ENCODE measurements around the gene RNF13. TPM values are rescaled to one million over a fixed set of nuclear protein-coding genes. Genes with fewer than 3 reads are reported as not detected.

RNF13 gene
- total RNA-seq, 1 experiment from 2014 or later = 28.9 TPM

DNA sequence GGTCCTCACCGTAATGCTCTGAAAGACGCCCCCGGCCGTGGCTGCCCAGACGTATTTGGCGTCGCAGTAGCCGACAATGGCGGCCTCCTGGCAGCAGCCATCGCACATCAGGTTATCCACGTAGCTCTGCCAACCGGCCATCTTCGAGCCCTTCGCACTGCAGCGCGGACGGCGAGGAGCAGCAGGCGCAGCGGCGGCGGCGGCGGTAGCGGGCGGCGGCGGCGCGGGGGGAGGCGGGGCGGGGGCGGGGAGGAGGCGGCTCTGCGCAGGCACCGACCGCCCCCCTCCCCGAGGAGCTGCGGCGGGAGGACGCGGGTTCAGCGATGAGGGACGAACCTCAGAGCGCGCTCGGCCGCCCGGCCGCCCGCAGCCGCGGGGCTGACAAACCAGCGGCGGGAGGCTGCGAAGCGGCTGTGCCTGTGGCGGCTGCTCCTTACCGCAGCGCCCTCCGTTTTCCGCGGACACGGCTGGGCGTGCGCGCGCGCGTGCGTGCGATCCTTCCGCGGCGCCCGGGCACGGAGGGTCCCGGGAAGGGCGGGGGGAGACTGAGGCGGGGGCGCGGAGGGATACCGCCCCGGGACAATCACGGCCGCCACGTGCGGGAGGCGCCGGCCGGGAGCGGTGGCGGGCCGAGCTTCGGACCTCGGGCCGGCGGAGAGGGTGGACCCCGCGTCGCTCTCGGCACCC is 157.8 kb downstream of the RNF13 start, which contains the start of gene PFN2 (continued):
- TF ChIP-seq, protein P1, sequence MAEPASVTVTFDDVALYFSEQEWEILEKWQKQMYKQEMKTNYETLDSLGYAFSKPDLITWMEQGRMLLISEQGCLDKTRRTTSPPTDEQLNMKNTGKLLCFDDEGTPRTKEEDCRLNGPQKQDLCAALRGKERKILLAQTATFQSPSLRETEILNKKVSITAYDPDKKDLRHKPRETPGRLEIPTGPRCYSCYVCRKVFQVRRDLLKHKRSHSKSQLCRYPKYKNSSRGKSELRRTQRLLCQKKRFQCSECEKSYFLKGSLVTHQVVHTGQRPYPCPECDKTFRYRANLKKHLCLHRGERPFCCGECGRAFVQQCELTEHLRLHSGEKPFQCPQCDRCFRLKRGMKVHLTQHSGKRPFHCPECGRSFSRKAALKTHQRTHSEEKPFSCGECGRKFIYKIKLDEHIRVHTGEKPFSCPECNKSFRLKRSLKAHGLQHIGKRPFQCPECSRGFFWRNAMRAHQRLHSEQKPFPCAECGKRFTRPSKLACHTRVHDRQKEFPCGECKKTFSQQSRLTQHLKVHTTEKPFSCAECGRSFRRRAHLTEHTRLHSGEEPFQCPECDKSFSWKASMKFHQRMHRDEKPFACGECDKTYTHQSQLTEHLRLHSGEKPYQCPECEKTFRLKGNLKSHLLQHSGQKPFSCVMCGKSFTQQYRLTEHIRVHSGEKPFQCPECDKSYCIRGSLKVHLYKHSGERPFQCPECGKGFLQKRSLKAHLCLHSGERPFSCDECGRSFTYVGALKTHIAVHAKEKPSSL (CRISPR knock-in tag; conservative IDR thresholded peaks at IDR 0.05) = no peak
- TF ChIP-seq SP1 (CRISPR knock-in tag; conservative IDR thresholded peaks at IDR 0.05) (peak; percentile 72; the same call in 1 of the 2 replicates), NR3C1 (CRISPR knock-in tag; conservative IDR thresholded peaks at IDR 0.05; ENCODE audit: low read depth) (no peak), ZNF532 (CRISPR knock-in tag; IDR thresholded peaks at IDR 0.05; ENCODE audit: borderline replicate concordance) (no peak), ETV6 (CRISPR knock-in tag; IDR thresholded peaks at IDR 0.05) (0 out of 2 replicates have a peak, but pooled peaks have one; percentile 37), ZNF138 (CRISPR knock-in tag; conservative IDR thresholded peaks at IDR 0.05) (no peak; the same call in 1 of the 2 replicates), TCF7 (CRISPR knock-in tag; IDR thresholded peaks at IDR 0.05; ENCODE audit: low read depth) (peak; percentile 62), NFE2L1 (CRISPR knock-in tag; IDR thresholded peaks at IDR 0.05) (peak; percentile 75), ELF4 (CRISPR knock-in tag; IDR thresholded peaks at IDR 0.05; ENCODE audit: low read depth) (peak; percentile 81; the same call in 1 of the 2 replicates), ZNF423 (CRISPR knock-in tag; IDR thresholded peaks at IDR 0.05) (no peak), CBFB (CRISPR knock-in tag; IDR thresholded peaks at IDR 0.05; ENCODE audit: low read depth) (0 out of 2 replicates have a peak, but pooled peaks have one; percentile 65), E2F4 (CRISPR knock-in tag; IDR thresholded peaks at IDR 0.05; ENCODE audit: borderline replicate concordance, low read depth) (peak; percentile 79; the same call in 1 of the 2 replicates), MAX (CRISPR knock-in tag; IDR thresholded peaks at IDR 0.05) (peak; percentile 73; the same call in 1 of the 2 replicates), GABPB1 (CRISPR knock-in tag; IDR thresholded peaks at IDR 0.05) (no peak; the same call in 1 of the 2 replicates), JUN (CRISPR knock-in tag; IDR thresholded peaks at IDR 0.05) (peak; percentile 63; the same call in 1 of the 2 replicates), ZNF317 (CRISPR knock-in tag; IDR thresholded peaks at IDR 0.05; ENCODE audit: borderline replicate concordance, low read depth) (peak; percentile 33; the same call in 1 of the 2 replicates), ZBTB21 (CRISPR knock-in tag; IDR thresholded peaks at IDR 0.05; ENCODE audit: borderline replicate concordance) (peak; percentile 65; the same call in 1 of the 2 replicates), CREM (CRISPR knock-in tag; IDR thresholded peaks at IDR 0.05) (no peak), ATF1 (CRISPR knock-in tag; IDR thresholded peaks at IDR 0.05) (peak; percentile 64; the same call in 1 of the 2 replicates), SMAD3 (CRISPR knock-in tag; IDR thresholded peaks at IDR 0.05; ENCODE audit: borderline replicate concordance) (0 out of 2 replicates have a peak, but pooled peaks have one; percentile 73), KAT7 (CRISPR knock-in tag; IDR thresholded peaks at IDR 0.05; ENCODE audit: borderline replicate concordance) (peak; percentile 98; the same call in 1 of the 2 replicates)
- TF ChIP-seq, protein P2, sequence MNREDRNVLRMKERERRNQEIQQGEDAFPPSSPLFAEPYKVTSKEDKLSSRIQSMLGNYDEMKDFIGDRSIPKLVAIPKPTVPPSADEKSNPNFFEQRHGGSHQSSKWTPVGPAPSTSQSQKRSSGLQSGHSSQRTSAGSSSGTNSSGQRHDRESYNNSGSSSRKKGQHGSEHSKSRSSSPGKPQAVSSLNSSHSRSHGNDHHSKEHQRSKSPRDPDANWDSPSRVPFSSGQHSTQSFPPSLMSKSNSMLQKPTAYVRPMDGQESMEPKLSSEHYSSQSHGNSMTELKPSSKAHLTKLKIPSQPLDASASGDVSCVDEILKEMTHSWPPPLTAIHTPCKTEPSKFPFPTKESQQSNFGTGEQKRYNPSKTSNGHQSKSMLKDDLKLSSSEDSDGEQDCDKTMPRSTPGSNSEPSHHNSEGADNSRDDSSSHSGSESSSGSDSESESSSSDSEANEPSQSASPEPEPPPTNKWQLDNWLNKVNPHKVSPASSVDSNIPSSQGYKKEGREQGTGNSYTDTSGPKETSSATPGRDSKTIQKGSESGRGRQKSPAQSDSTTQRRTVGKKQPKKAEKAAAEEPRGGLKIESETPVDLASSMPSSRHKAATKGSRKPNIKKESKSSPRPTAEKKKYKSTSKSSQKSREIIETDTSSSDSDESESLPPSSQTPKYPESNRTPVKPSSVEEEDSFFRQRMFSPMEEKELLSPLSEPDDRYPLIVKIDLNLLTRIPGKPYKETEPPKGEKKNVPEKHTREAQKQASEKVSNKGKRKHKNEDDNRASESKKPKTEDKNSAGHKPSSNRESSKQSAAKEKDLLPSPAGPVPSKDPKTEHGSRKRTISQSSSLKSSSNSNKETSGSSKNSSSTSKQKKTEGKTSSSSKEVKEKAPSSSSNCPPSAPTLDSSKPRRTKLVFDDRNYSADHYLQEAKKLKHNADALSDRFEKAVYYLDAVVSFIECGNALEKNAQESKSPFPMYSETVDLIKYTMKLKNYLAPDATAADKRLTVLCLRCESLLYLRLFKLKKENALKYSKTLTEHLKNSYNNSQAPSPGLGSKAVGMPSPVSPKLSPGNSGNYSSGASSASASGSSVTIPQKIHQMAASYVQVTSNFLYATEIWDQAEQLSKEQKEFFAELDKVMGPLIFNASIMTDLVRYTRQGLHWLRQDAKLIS (CRISPR knock-in tag; IDR thresholded peaks at IDR 0.05; ENCODE audit: borderline replicate concordance) = 0 out of 2 replicates have a peak, but pooled peaks have one; percentile 55
- TF ChIP-seq, protein P3, sequence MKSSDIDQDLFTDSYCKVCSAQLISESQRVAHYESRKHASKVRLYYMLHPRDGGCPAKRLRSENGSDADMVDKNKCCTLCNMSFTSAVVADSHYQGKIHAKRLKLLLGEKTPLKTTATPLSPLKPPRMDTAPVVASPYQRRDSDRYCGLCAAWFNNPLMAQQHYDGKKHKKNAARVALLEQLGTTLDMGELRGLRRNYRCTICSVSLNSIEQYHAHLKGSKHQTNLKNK (CRISPR knock-in tag; IDR thresholded peaks at IDR 0.05) = no peak
- TF ChIP-seq, protein P4, sequence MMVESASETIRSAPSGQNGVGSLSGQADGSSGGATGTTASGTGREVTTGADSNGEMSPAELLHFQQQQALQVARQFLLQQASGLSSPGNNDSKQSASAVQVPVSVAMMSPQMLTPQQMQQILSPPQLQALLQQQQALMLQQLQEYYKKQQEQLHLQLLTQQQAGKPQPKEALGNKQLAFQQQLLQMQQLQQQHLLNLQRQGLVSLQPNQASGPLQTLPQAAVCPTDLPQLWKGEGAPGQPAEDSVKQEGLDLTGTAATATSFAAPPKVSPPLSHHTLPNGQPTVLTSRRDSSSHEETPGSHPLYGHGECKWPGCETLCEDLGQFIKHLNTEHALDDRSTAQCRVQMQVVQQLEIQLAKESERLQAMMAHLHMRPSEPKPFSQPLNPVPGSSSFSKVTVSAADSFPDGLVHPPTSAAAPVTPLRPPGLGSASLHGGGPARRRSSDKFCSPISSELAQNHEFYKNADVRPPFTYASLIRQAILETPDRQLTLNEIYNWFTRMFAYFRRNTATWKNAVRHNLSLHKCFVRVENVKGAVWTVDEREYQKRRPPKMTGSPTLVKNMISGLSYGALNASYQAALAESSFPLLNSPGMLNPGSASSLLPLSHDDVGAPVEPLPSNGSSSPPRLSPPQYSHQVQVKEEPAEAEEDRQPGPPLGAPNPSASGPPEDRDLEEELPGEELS (CRISPR knock-in tag; IDR thresholded peaks at IDR 0.05) = peak; percentile 79; the same call in 1 of the 2 replicates

Measured in WTC11 (cell line).